ENCODE measurements around the gene DPP7. TPM values are rescaled to one million over a fixed set of nuclear protein-coding genes. Genes with fewer than 3 reads are reported as not detected.
A peak's percentile ranks its signal among the peaks of the same experiment; 100 is the strongest.

The DPP7 gene
- polyA plus RNA-seq (2013, experiment 1 of 2) = 101 TPM
- 96.2 TPM for polyA plus RNA-seq (2013, experiment 2 of 2)

DNA sequence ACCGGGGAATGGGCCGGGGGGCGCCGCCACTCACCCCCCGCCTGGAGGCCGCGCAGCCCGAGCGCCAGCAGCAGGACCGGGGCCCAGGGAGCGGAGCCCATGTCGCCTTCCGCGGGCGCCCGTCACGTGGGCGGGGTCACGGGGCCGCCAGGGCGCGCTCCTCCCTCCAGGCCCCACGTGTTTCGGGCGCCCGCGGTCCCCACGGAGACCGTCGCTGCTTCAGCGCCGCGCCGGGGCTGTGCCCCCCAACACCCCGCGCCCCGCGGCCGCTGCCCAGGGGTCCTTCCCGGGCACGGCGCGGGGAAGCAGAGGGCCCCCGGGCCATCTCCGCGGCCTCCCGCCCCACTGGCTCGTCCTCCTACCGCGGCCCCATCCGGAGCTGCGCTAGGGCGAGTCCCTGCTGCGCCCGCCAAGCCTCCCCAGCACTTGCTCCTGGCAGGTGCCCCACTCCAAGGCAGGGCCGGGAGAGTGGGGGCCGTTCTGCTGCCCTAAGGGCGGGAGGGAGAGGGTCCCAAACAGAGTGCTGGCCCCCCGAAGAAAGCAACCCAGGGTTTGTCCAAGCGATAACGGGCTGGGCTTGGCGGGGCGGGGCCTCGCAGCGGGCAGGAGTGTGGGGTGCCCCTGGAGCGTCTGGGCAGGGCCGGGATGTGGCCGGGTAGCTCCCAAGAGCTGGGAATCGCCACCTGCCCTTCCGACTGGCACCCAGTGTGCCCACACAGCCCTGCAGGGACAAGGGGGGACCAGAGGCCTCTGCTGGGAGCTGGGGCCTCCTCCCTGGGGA, at the start of gene DPP7:
Gene DPP7, minus strand, starts transcription at position 121 of the 781 bp plus-strand sequence. Its CDS starts 20 bp downstream, at position 101.
- H2AFZ ChIP-seq (ENCODE audit: low read depth, low read length) = peak within 1 kb of the TSS; percentile 60
- peak within 1 kb of the TSS in 1 of 2 experiments; percentile 64 for H3K18ac ChIP-seq (ENCODE audit: low read depth in 1 of 2, low read length in 2 of 2)
- peak within 1 kb of the TSS; percentile 55 for H2BK120ac ChIP-seq (ENCODE audit: low read depth, low read length)
- no peak within 1 kb of the TSS for H4K91ac ChIP-seq (ENCODE audit: low read length)
- peak within 1 kb of the TSS; percentile 36 for H2BK15ac ChIP-seq (ENCODE audit: low read depth, poor library complexity, severe bottlenecking)
- H3K9ac ChIP-seq (ENCODE audit: low read length) = peak within 1 kb of the TSS; percentile 62
- WGBS = 29% methylated on average over 43 of the region's 70 CpGs
- peaks cover 18% of the 10 kb centered on the region for H3K4me1 ChIP-seq (ENCODE audit: control insufficient read depth, insufficient read depth, low read depth, low read length)
- H3K27ac ChIP-seq (ENCODE audit: low read length, poor library complexity, severe bottlenecking) = no peak within 1 kb of the TSS
- H3K23ac ChIP-seq (ENCODE audit: low read length in 2 of 2) = no peak within 1 kb of the TSS
- H2AK5ac ChIP-seq (ENCODE audit: low read length, severe bottlenecking) = no peak within 1 kb of the TSS
- H3K4ac ChIP-seq (ENCODE audit: low read depth in 1 of 2, low read length in 2 of 2) = peak within 1 kb of the TSS; percentile 48 to 60
- H3K36me3 ChIP-seq (ENCODE audit: control insufficient read depth in 1 of 2, insufficient read depth in 2 of 2, low read depth in 1 of 2, low read length in 2 of 2) = peaks cover 27 to 44% of the 10 kb centered on the region in 2 experiments
- peak within 1 kb of the TSS; percentile 91 for H3K4me2 ChIP-seq (ENCODE audit: low read length, poor library complexity, severe bottlenecking)
- peaks cover 6% of the 10 kb centered on the region for H3K79me1 ChIP-seq (replicated peaks; ENCODE audit: low read length, poor library complexity, severe bottlenecking)
- peak within 1 kb of the TSS in 1 of 2 experiments; percentile 56 for H3K14ac ChIP-seq (ENCODE audit: low read length in 2 of 2)
- H2BK5ac ChIP-seq (ENCODE audit: low read depth, low read length, poor library complexity, severe bottlenecking) = no peak within 1 kb of the TSS
- H4K8ac ChIP-seq (ENCODE audit: low read length) = peak within 1 kb of the TSS; percentile 47
- DNase-seq = peak; percentile 51
- H2BK12ac ChIP-seq (ENCODE audit: low read length in 2 of 2) = peak within 1 kb of the TSS; percentile 18 to 29
- H3K27me3 ChIP-seq (ENCODE audit: control insufficient read depth in 1 of 2, insufficient read depth in 1 of 2, low read length in 2 of 2) = no peaks in the 10 kb centered on the region
- peak within 1 kb of the TSS; percentile 53 to 73 for H3K4me3 ChIP-seq (ENCODE audit: insufficient read depth in 1 of 2, low read depth in 1 of 2, low read length in 2 of 2)
- no peaks in the 10 kb centered on the region for H3K9me3 ChIP-seq (ENCODE audit: control insufficient read depth, low read length)

DNA sequence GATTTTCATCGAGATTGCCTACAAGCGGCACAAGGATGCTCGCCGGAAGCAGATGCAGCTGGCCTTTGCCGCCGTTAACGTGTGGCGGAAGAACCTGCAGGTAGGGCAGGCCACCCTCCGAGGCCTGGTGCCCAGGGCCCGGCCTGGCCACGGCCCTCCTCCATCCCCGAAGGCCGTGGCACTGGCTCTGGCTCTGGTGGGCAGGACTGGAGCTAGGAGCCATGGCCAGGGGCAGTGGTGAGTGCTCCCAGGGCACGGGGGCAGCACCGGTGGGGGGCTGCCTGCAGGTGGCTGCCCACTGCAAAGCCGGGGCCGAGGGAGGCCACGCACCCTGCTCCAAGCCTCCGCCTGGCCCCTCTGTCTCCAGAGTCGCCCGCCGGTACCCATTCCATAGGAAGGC, 49.3 kb upstream of the DPP7 start:
- Histone ChIP-seq H2AK5ac (ENCODE audit: low read length, severe bottlenecking) (no peak overlapping the region), H3K18ac (ENCODE audit: low read depth in 1 of 2, low read length in 2 of 2) (no peak overlapping the region), H3K4me3 (ENCODE audit: insufficient read depth in 1 of 2, low read depth in 1 of 2, low read length in 2 of 2) (no peak overlapping the region), H3K14ac (ENCODE audit: low read length in 2 of 2) (no peak overlapping the region), H3K9me3 (ENCODE audit: control insufficient read depth, low read length) (no peaks in the 10 kb centered on the region), H2AFZ (ENCODE audit: low read depth, low read length) (no peak overlapping the region), H3K27ac (ENCODE audit: low read length, poor library complexity, severe bottlenecking) (no peak overlapping the region), H3K79me1 (replicated peaks; ENCODE audit: low read length, poor library complexity, severe bottlenecking) (no peaks in the 10 kb centered on the region), H3K27me3 (ENCODE audit: control insufficient read depth in 1 of 2, insufficient read depth in 1 of 2, low read length in 2 of 2) (peaks cover 78 to 95% of the 10 kb centered on the region in 2 experiments), H2BK15ac (ENCODE audit: low read depth, poor library complexity, severe bottlenecking) (no peak overlapping the region), H3K23ac (ENCODE audit: low read length in 2 of 2) (no peak overlapping the region), H3K9ac (ENCODE audit: low read length) (no peak overlapping the region), H3K4me2 (ENCODE audit: low read length, poor library complexity, severe bottlenecking) (no peak overlapping the region), H2BK120ac (ENCODE audit: low read depth, low read length) (no peak overlapping the region), H3K4me1 (ENCODE audit: control insufficient read depth, insufficient read depth, low read depth, low read length) (peaks cover 30% of the 10 kb centered on the region), H2BK5ac (ENCODE audit: low read depth, low read length, poor library complexity, severe bottlenecking) (no peak overlapping the region), H2BK12ac (ENCODE audit: low read length in 2 of 2) (no peak overlapping the region), H3K36me3 (ENCODE audit: control insufficient read depth in 1 of 2, insufficient read depth in 2 of 2, low read depth in 1 of 2, low read length in 2 of 2) (no peaks in the 10 kb centered on the region), H3K4ac (ENCODE audit: low read depth in 1 of 2, low read length in 2 of 2) (no peak overlapping the region), H4K91ac (ENCODE audit: low read length) (no peak overlapping the region), H4K8ac (ENCODE audit: low read length) (no peak overlapping the region)
- WGBS = 93% methylated on average over 22 of the region's 22 CpGs
- no peak for DNase-seq

DNA sequence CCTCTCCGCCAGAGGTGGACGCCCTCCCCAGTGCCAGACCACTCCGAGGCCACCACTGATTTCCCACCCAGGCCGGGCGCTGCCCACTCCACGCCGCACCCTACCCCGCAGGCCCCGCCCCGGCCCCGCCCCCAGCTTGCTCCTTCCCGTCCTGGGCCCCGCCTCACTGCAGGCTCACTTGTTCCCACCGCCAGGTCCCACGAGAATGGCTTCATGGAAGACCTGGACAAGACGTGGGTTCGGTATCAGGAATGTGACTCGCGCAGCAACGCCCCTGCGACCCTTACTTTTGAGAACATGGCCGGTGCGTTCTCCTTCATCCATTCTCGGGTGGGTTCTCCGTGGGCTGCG, 48.8 kb upstream of the DPP7 start:
- H3K27ac ChIP-seq (ENCODE audit: low read length, poor library complexity, severe bottlenecking) = no peak overlapping the region
- WGBS = 39% methylated on average over 26 of the region's 26 CpGs

DNA sequence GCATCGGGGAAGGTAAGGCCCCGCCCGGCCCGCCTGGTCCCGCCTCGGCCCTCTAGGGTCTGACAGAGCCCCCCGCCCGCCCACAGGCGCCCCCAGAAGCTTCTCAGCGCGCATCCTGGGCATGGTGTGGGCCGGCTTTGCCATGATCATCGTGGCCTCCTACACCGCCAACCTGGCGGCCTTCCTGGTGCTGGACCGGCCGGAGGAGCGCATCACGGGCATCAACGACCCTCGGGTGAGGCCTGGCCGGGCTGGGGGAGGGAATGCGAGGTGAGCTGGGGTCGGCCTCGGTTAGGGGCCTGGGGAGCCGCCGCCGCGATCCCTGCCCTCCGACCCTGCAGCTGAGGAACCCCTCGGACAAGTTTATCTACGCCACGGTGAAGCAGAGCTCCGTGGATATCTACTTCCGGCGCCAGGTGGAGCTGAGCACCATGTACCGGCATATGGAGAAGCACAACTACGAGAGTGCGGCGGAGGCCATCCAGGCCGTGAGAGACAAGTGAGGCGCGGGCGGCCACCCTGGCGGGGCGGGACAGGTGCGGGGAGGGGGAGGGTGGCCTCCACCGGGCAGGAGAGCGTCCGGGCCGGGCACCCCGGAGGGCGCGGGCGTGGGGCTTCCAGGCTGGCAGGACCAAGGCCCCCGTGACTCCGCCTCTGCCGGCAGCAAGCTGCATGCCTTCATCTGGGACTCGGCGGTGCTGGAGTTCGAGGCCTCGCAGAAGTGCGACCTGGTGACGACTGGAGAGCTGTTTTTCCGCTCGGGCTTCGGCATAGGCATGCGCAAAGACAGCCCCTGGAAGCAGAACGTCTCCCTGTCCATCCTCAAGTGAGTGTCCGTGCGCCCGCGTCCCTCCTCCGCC, 48.2 kb upstream of the DPP7 start:
- Histone ChIP-seq H2BK12ac (ENCODE audit: low read length in 2 of 2) (no peak overlapping the region), H3K18ac (ENCODE audit: low read depth in 1 of 2, low read length in 2 of 2) (no peak overlapping the region), H3K14ac (ENCODE audit: low read length in 2 of 2) (no peak overlapping the region), H3K9ac (ENCODE audit: low read length) (no peak overlapping the region), H3K9me3 (ENCODE audit: control insufficient read depth, low read length) (no peaks in the 10 kb centered on the region), H4K91ac (ENCODE audit: low read length) (no peak overlapping the region), H2BK15ac (ENCODE audit: low read depth, poor library complexity, severe bottlenecking) (no peak overlapping the region), H3K36me3 (ENCODE audit: control insufficient read depth in 1 of 2, insufficient read depth in 2 of 2, low read depth in 1 of 2, low read length in 2 of 2) (no peaks in the 10 kb centered on the region), H2BK5ac (ENCODE audit: low read depth, low read length, poor library complexity, severe bottlenecking) (no peak overlapping the region), H3K27me3 (ENCODE audit: control insufficient read depth in 1 of 2, insufficient read depth in 1 of 2, low read length in 2 of 2) (peaks cover 83 to 96% of the 10 kb centered on the region in 2 experiments), H3K79me1 (replicated peaks; ENCODE audit: low read length, poor library complexity, severe bottlenecking) (no peaks in the 10 kb centered on the region), H2BK120ac (ENCODE audit: low read depth, low read length) (no peak overlapping the region), H3K23ac (ENCODE audit: low read length in 2 of 2) (no peak overlapping the region), H3K27ac (ENCODE audit: low read length, poor library complexity, severe bottlenecking) (no peak overlapping the region), H3K4ac (ENCODE audit: low read depth in 1 of 2, low read length in 2 of 2) (no peak overlapping the region), H2AK5ac (ENCODE audit: low read length, severe bottlenecking) (no peak overlapping the region), H3K4me3 (ENCODE audit: insufficient read depth in 1 of 2, low read depth in 1 of 2, low read length in 2 of 2) (peak overlapping the region in 1 of 2 experiments; percentile 4), H3K4me2 (ENCODE audit: low read length, poor library complexity, severe bottlenecking) (peak overlapping the region; percentile 41), H4K8ac (ENCODE audit: low read length) (no peak overlapping the region), H3K4me1 (ENCODE audit: control insufficient read depth, insufficient read depth, low read depth, low read length) (peaks cover 19% of the 10 kb centered on the region), H2AFZ (ENCODE audit: low read depth, low read length) (no peak overlapping the region)
- DNase-seq = peak; percentile 16
- WGBS = 9% methylated on average over 68 of the region's 74 CpGs

More for the DNA sequence above, 48.8 kb upstream of the DPP7 start:
- no peak overlapping the region for H3K4me2 ChIP-seq (ENCODE audit: low read length, poor library complexity, severe bottlenecking)
- H3K4ac ChIP-seq (ENCODE audit: low read depth in 1 of 2, low read length in 2 of 2) = no peak overlapping the region
- no peak overlapping the region for H4K91ac ChIP-seq (ENCODE audit: low read length)
- H3K36me3 ChIP-seq (ENCODE audit: control insufficient read depth in 1 of 2, insufficient read depth in 2 of 2, low read depth in 1 of 2, low read length in 2 of 2) = no peaks in the 10 kb centered on the region
- H2BK5ac ChIP-seq (ENCODE audit: low read depth, low read length, poor library complexity, severe bottlenecking) = no peak overlapping the region
- peaks cover 82 to 96% of the 10 kb centered on the region in 2 experiments for H3K27me3 ChIP-seq (ENCODE audit: control insufficient read depth in 1 of 2, insufficient read depth in 1 of 2, low read length in 2 of 2)
- no peak overlapping the region for H3K4me3 ChIP-seq (ENCODE audit: insufficient read depth in 1 of 2, low read depth in 1 of 2, low read length in 2 of 2)
- no peaks in the 10 kb centered on the region for H3K79me1 ChIP-seq (replicated peaks; ENCODE audit: low read length, poor library complexity, severe bottlenecking)
- H3K9ac ChIP-seq (ENCODE audit: low read length) = no peak overlapping the region
- H3K4me1 ChIP-seq (ENCODE audit: control insufficient read depth, insufficient read depth, low read depth, low read length) = peaks cover 25% of the 10 kb centered on the region
- no peak overlapping the region for H2AK5ac ChIP-seq (ENCODE audit: low read length, severe bottlenecking)
- no peak overlapping the region for H2BK15ac ChIP-seq (ENCODE audit: low read depth, poor library complexity, severe bottlenecking)
- H2BK120ac ChIP-seq (ENCODE audit: low read depth, low read length) = no peak overlapping the region
- H3K23ac ChIP-seq (ENCODE audit: low read length in 2 of 2) = no peak overlapping the region
- H2AFZ ChIP-seq (ENCODE audit: low read depth, low read length) = no peak overlapping the region
- H4K8ac ChIP-seq (ENCODE audit: low read length) = no peak overlapping the region
- H2BK12ac ChIP-seq (ENCODE audit: low read length in 2 of 2) = no peak overlapping the region
- no peak for DNase-seq
- no peak overlapping the region for H3K14ac ChIP-seq (ENCODE audit: low read length in 2 of 2)
- H3K9me3 ChIP-seq (ENCODE audit: control insufficient read depth, low read length) = no peaks in the 10 kb centered on the region
- H3K18ac ChIP-seq (ENCODE audit: low read depth in 1 of 2, low read length in 2 of 2) = no peak overlapping the region

Measured in mesenchymal stem cell (in vitro differentiated cells and primary cell).